Transverse colon (tissue), 3 donors: ENCODE measurements around the gene POLD2.

Experiments used
- POLR2A ChIP-seq: fragments of 450-650 bp; IDR thresholded peaks from one replicate; pipeline ENCODE4 v1.6.1; 2016; ENCODE audit warnings: antibody characterized with exemption, mild to moderate bottlenecking, moderate library complexity
- TF ChIP-seq, protein P1 (sequence below), 5 experiments: fragments of 200-600 bp in 3 of 5; fragments of 450-650 bp in 2 of 5; sonication (generic) in 3 of 5; IDR thresholded peaks; 1 replicate in 2 of 5; 2 replicates in 3 of 5; pipeline ENCODE4 v1.5.1; 2016 to 2017; ENCODE audit warnings: antibody characterized with exemption in 5 of 5, inconsistent platforms in 3 of 5, mild to moderate bottlenecking in 2 of 5, moderate library complexity in 1 of 5

DNA sequence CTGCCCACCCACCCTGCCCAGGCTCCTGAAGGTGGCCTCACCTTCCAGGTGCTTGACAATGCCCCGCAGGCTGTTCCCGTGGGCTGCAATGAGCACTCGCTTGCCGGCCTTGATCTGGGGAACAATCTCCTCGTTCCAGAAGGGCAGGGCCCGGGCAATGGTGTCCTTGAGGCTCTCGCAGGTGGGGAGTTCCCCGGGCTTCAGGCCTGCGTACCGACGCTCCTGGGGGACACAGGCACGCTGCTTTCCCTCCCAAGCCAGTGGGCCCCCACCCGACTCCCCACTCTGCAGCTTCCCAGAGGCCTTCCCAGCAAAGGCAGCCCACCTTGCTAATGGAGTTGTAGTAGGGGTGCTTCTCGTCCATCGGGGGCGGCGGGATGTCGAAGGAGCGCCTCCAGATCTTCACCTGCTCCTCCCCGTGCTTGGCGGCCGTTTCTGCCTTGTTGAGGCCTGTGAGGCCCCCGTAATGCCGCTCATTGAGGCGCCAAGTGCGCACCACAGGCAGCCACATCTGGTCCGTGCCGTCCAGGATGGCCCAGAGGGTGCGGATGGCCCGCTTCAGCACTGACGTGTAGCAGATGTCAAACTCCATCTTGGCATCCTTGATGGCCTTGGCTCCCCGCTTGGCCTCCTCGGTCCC is 58.4 kb downstream of the POLD2 start:
- TF ChIP-seq, protein P1, sequence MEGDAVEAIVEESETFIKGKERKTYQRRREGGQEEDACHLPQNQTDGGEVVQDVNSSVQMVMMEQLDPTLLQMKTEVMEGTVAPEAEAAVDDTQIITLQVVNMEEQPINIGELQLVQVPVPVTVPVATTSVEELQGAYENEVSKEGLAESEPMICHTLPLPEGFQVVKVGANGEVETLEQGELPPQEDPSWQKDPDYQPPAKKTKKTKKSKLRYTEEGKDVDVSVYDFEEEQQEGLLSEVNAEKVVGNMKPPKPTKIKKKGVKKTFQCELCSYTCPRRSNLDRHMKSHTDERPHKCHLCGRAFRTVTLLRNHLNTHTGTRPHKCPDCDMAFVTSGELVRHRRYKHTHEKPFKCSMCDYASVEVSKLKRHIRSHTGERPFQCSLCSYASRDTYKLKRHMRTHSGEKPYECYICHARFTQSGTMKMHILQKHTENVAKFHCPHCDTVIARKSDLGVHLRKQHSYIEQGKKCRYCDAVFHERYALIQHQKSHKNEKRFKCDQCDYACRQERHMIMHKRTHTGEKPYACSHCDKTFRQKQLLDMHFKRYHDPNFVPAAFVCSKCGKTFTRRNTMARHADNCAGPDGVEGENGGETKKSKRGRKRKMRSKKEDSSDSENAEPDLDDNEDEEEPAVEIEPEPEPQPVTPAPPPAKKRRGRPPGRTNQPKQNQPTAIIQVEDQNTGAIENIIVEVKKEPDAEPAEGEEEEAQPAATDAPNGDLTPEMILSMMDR (IDR thresholded peaks at IDR 0.05) = no peak
- TF ChIP-seq POLR2A = peak; percentile 25
